HG03060 (cell line): ENCODE results near the gene ABCA4.

ENCODE experiments used
- ATAC-seq: cut with Tn5 transposase; IDR thresholded peaks from one replicate; pipeline ENCODE4 v1.9.1; 2021; ENCODE audit warnings: low read depth, moderate number of reproducible peaks; ENCODE audit not compliant: unreplicated experiment

ABCA4 gene

GRCh38 chr1:94056996-94057395 is 64.0 kb downstream of the ABCA4 start:
- ATAC-seq: no peak

- no peak for ATAC-seq
These were observed 64.8 kb downstream of the ABCA4 start for GRCh38 chr1:94056171-94056570.

GRCh38 chr1:94055459-94056122 is 65.4 kb downstream of the ABCA4 start:
- no peak for ATAC-seq

GRCh38 chr1:94050675-94051074 is 70.3 kb downstream of the ABCA4 start:
- no peak for ATAC-seq

- no peak for ATAC-seq
These were observed 70.7 kb downstream of the ABCA4 start for GRCh38 chr1:94050254-94050653.

GRCh38 chr1:94049791-94050190 is 71.2 kb downstream of the ABCA4 start:
- ATAC-seq: no peak

- ATAC-seq: no peak
These were observed 72.4 kb downstream of the ABCA4 start for GRCh38 chr1:94048413-94049164.

- ATAC-seq: no peak
These were observed 73.0 kb downstream of the ABCA4 start for GRCh38 chr1:94047949-94048348.

GRCh38 chr1:94045465-94046056 is 75.4 kb downstream of the ABCA4 start:
- no peak for ATAC-seq

GRCh38 chr1:94044891-94045290 is 76.1 kb downstream of the ABCA4 start:
- no peak for ATAC-seq

- ATAC-seq: no peak
These were observed 76.6 kb downstream of the ABCA4 start for GRCh38 chr1:94044290-94044790.

GRCh38 chr1:94043738-94044289 is 77.1 kb downstream of the ABCA4 start:
- ATAC-seq: no peak

GRCh38 chr1:94042388-94042787 is 78.6 kb downstream of the ABCA4 start:
- no peak for ATAC-seq

- no peak for ATAC-seq
These were observed 80.9 kb downstream of the ABCA4 start for GRCh38 chr1:94039871-94040569.

GRCh38 chr1:94039514-94039870 is 81.5 kb downstream of the ABCA4 start:
- ATAC-seq: no peak

- ATAC-seq: no peak
These were observed 82.4 kb downstream of the ABCA4 start for GRCh38 chr1:94038511-94038910.

GRCh38 chr1:94037392-94038229 is 83.3 kb downstream of the ABCA4 start:
- ATAC-seq: no peak

GRCh38 chr1:94036730-94037129 is 84.2 kb downstream of the ABCA4 start:
- ATAC-seq: no peak

- ATAC-seq: no peak
These were observed 87.1 kb downstream of the ABCA4 start for GRCh38 chr1:94033849-94034248.

- no peak for ATAC-seq
These were observed 88.3 kb downstream of the ABCA4 start for GRCh38 chr1:94032637-94033036.
